C4-2B (cell line): ENCODE measurements around the gene SEBOX.

ENCODE experiments used
- ZFX ChIP-seq: fragments of 450-650 bp; IDR thresholded peaks from 2 replicates; pipeline ENCODE4 v1.6.1; 2017
- TF ChIP-seq, protein P1 (sequence below): fragments of 450-650 bp; conservative IDR thresholded peaks from 2 replicates; pipeline ENCODE4 v1.5.1; 2017; ENCODE audit warnings: mild to moderate bottlenecking

DNA sequence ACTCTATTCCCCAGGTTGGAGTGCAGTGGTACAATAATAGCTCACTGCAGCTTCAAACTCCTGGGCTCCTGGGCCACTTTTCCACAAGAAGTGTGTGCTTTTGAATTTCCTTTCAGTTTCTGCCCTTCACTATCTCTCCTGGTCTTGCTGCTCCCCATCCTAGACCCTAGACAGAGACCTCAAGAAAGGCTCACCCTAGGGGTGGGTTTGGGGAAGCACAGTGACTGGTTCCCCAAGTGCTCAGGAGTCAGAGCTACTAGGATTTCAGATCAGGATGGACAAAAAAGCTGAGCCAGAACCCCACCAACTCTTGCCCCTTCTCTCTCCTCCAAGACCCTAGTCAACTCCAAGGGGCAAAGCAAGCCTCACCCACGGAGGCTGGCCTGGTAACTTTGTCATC lies 1.6 kb upstream of the SEBOX start:
- TF ChIP-seq, protein P1, sequence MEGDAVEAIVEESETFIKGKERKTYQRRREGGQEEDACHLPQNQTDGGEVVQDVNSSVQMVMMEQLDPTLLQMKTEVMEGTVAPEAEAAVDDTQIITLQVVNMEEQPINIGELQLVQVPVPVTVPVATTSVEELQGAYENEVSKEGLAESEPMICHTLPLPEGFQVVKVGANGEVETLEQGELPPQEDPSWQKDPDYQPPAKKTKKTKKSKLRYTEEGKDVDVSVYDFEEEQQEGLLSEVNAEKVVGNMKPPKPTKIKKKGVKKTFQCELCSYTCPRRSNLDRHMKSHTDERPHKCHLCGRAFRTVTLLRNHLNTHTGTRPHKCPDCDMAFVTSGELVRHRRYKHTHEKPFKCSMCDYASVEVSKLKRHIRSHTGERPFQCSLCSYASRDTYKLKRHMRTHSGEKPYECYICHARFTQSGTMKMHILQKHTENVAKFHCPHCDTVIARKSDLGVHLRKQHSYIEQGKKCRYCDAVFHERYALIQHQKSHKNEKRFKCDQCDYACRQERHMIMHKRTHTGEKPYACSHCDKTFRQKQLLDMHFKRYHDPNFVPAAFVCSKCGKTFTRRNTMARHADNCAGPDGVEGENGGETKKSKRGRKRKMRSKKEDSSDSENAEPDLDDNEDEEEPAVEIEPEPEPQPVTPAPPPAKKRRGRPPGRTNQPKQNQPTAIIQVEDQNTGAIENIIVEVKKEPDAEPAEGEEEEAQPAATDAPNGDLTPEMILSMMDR, result no peak
- TF ChIP-seq ZFX, result no peak
